Measurements from ENCODE around the gene WNK4. TPM values are rescaled to one million over a fixed set of nuclear protein-coding genes. Genes with fewer than 3 reads are reported as not detected.

The WNK4 gene
- total and polyA plus RNA-seq, 2 donors (not counting 1 experiment from before 2014, with no cell fraction given) = under 0.01 to 0.35 TPM

DNA sequence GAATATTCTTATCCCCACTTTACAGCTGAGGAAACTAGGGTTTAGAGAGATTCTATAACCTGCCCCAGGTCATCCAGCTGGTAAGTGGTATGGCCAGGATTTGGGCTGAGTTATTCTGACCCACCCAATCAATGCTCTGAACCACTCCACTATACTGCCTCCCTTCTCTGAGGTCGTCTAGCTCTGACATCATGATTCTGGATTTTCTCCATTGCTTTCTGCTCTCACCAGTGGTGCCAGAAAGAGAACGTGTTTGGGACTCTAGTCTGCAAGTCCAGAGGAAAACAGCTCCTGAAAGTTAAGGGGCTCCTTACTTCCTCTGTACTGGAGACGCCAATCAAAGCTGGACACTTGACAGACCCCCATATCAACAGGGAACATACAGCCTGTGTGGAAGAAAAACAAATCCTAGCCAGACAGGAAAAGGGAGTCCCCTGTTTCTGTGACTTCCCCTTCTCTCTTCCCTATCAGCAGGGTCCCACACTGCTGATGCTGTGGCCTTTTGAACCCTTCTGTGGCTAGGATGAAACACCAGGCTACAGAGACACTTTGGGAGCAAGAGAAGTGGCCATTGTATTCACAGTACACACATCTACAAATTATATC, 29.6 kb upstream of the WNK4 start:
- H3K27me3 ChIP-seq (ENCODE audit: control insufficient read depth, insufficient read depth, low read length) = peaks cover 17% of the 10 kb centered on the region
- no peaks in the 10 kb centered on the region for H3K4me1 ChIP-seq (ENCODE audit: control insufficient read depth, extremely low read depth, insufficient read depth, low read length)
- H3K4me2 ChIP-seq (ENCODE audit: extremely low read depth, insufficient read depth, low read length) = no peak overlapping the region
- no peaks in the 10 kb centered on the region for H4K20me1 ChIP-seq (ENCODE audit: control insufficient read depth, extremely low read depth, insufficient read depth, low read length)
- no peaks in the 10 kb centered on the region for H3K36me3 ChIP-seq (ENCODE audit: control insufficient read depth, insufficient read depth, low read length)
- H3K9me3 ChIP-seq (ENCODE audit: control insufficient read depth, insufficient read depth, low read depth, low read length) = no peaks in the 10 kb centered on the region
- H3K27ac ChIP-seq (ENCODE audit: insufficient read depth, low read length) = no peak overlapping the region
- H2AFZ ChIP-seq (ENCODE audit: low read length) = no peak overlapping the region
- no peaks in the 10 kb centered on the region for H3K79me2 ChIP-seq (ENCODE audit: control insufficient read depth, insufficient read depth, low read length)
- no peak overlapping the region for H3K4me3 ChIP-seq (replicated peaks in 1 of 4; ENCODE audit: control extremely low read depth in 1 of 4, insufficient read depth in 1 of 4, low read depth in 3 of 4, low read length in 4 of 4)
- H3K9ac ChIP-seq (ENCODE audit: insufficient read depth, low read length) = no peak overlapping the region
- no peak for TF ChIP-seq EZH2 (IDR thresholded peaks at IDR 0.05; ENCODE audit: low read length, missing control alignments)
- TF ChIP-seq, protein P1, sequence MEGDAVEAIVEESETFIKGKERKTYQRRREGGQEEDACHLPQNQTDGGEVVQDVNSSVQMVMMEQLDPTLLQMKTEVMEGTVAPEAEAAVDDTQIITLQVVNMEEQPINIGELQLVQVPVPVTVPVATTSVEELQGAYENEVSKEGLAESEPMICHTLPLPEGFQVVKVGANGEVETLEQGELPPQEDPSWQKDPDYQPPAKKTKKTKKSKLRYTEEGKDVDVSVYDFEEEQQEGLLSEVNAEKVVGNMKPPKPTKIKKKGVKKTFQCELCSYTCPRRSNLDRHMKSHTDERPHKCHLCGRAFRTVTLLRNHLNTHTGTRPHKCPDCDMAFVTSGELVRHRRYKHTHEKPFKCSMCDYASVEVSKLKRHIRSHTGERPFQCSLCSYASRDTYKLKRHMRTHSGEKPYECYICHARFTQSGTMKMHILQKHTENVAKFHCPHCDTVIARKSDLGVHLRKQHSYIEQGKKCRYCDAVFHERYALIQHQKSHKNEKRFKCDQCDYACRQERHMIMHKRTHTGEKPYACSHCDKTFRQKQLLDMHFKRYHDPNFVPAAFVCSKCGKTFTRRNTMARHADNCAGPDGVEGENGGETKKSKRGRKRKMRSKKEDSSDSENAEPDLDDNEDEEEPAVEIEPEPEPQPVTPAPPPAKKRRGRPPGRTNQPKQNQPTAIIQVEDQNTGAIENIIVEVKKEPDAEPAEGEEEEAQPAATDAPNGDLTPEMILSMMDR (conservative IDR thresholded peaks at IDR 0.05 in 1 of 2, IDR thresholded peaks at IDR 0.05 in 1 of 2; ENCODE audit: low read depth in 1 of 2, low read length in 2 of 2) = no peak
- DNase-seq (ENCODE audit: low read depth in 2 of 2) = no peak

DNA sequence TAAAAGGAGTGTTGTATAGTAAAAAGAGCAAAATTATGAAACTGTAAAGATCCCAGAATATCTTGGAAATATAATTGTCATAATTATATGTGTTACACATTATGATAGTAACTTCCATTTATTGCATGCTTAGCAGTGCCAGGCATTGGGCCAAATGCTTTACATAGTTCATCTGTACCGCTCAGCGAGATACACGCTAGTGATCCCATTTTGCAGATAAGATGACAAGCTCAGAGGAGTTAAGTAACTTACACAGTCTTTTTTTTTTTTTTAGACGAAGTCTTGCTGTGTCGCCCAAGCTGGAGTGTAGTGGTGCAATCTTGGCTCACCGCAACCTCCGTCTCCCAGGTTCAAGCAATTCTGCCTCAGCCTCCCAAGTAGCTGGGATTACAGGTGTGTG, 28.8 kb upstream of the WNK4 start:
- no peak for TF ChIP-seq EZH2 (IDR thresholded peaks at IDR 0.05; ENCODE audit: low read length, missing control alignments)
- TF ChIP-seq, protein P1 (conservative IDR thresholded peaks at IDR 0.05 in 1 of 2, IDR thresholded peaks at IDR 0.05 in 1 of 2; ENCODE audit: low read depth in 1 of 2, low read length in 2 of 2) = no peak
- DNase-seq (ENCODE audit: low read depth in 2 of 2) = no peak

DNA sequence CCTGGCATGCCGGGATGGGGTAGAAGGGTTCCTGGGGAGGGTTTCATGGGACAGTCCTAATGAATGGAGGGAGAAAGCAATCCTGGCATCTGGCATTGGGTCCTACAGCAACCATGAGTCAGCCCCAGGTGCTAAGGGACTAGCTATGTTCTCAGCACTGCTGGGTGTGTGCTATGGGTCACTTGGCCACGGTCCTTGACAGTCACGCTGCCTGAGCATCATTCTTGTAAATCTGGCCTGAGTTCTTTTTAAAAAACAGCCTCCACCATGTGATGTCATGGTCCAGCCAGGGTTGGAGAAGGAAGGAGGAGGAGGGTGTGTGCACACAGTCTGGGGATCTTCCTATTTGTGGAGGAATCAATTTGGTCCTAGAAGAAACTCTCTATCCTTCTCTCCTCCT, 25.6 kb upstream of the WNK4 start:
- peaks cover 30% of the 10 kb centered on the region for H3K27me3 ChIP-seq (ENCODE audit: control insufficient read depth, insufficient read depth, low read length)
- H4K20me1 ChIP-seq (ENCODE audit: control insufficient read depth, extremely low read depth, insufficient read depth, low read length) = no peaks in the 10 kb centered on the region
- peak; percentile 39 to 59 for DNase-seq (ENCODE audit: low read depth in 2 of 2)
- no peak overlapping the region for H3K4me2 ChIP-seq (ENCODE audit: extremely low read depth, insufficient read depth, low read length)
- no peaks in the 10 kb centered on the region for H3K4me1 ChIP-seq (ENCODE audit: control insufficient read depth, extremely low read depth, insufficient read depth, low read length)
- no peaks in the 10 kb centered on the region for H3K36me3 ChIP-seq (ENCODE audit: control insufficient read depth, insufficient read depth, low read length)
- no peak overlapping the region for H3K27ac ChIP-seq (ENCODE audit: insufficient read depth, low read length)
- H3K4me3 ChIP-seq (replicated peaks in 1 of 4; ENCODE audit: control extremely low read depth in 1 of 4, insufficient read depth in 1 of 4, low read depth in 3 of 4, low read length in 4 of 4) = no peak overlapping the region
- TF ChIP-seq, protein P1 (conservative IDR thresholded peaks at IDR 0.05 in 1 of 2, IDR thresholded peaks at IDR 0.05 in 1 of 2; ENCODE audit: low read depth in 1 of 2, low read length in 2 of 2) = no peak
- no peak for TF ChIP-seq EZH2 (IDR thresholded peaks at IDR 0.05; ENCODE audit: low read length, missing control alignments)
- no peaks in the 10 kb centered on the region for H3K79me2 ChIP-seq (ENCODE audit: control insufficient read depth, insufficient read depth, low read length)
- H2AFZ ChIP-seq (ENCODE audit: low read length) = no peak overlapping the region
- H3K9ac ChIP-seq (ENCODE audit: insufficient read depth, low read length) = no peak overlapping the region
- no peaks in the 10 kb centered on the region for H3K9me3 ChIP-seq (ENCODE audit: control insufficient read depth, insufficient read depth, low read depth, low read length)

More for the DNA sequence above, 28.8 kb upstream of the WNK4 start:
- H3K4me2 ChIP-seq (ENCODE audit: extremely low read depth, insufficient read depth, low read length) = no peak overlapping the region
- H3K27me3 ChIP-seq (ENCODE audit: control insufficient read depth, insufficient read depth, low read length) = peaks cover 19% of the 10 kb centered on the region
- no peaks in the 10 kb centered on the region for H3K9me3 ChIP-seq (ENCODE audit: control insufficient read depth, insufficient read depth, low read depth, low read length)
- no peaks in the 10 kb centered on the region for H3K4me1 ChIP-seq (ENCODE audit: control insufficient read depth, extremely low read depth, insufficient read depth, low read length)
- H2AFZ ChIP-seq (ENCODE audit: low read length) = no peak overlapping the region
- H3K79me2 ChIP-seq (ENCODE audit: control insufficient read depth, insufficient read depth, low read length) = no peaks in the 10 kb centered on the region
- H4K20me1 ChIP-seq (ENCODE audit: control insufficient read depth, extremely low read depth, insufficient read depth, low read length) = no peaks in the 10 kb centered on the region
- no peaks in the 10 kb centered on the region for H3K36me3 ChIP-seq (ENCODE audit: control insufficient read depth, insufficient read depth, low read length)
- no peak overlapping the region for H3K4me3 ChIP-seq (replicated peaks in 1 of 4; ENCODE audit: control extremely low read depth in 1 of 4, insufficient read depth in 1 of 4, low read depth in 3 of 4, low read length in 4 of 4)
- no peak overlapping the region for H3K27ac ChIP-seq (ENCODE audit: insufficient read depth, low read length)
- no peak overlapping the region for H3K9ac ChIP-seq (ENCODE audit: insufficient read depth, low read length)

Data from fibroblast of lung (primary cell).